GM21786 (cell line): Measurements from ENCODE around the gene MAP3K5.

Experiments used
- ATAC-seq: cut with Tn5 transposase; IDR thresholded peaks from one replicate; pipeline ENCODE4 v1.9.1; 2021; ENCODE audit not compliant: unreplicated experiment

MAP3K5 gene

GRCh38 chr6:136750696-136751521, 41.4 kb downstream of the MAP3K5 start:
- ATAC-seq: peak; percentile 21

GRCh38 chr6:136749359-136749997, 42.8 kb downstream of the MAP3K5 start:
- ATAC-seq: no peak

GRCh38 chr6:136747507-136747906, 44.8 kb downstream of the MAP3K5 start:
- no peak for ATAC-seq

- ATAC-seq: no peak
Observed at GRCh38 chr6:136745300-136745699, 47.0 kb downstream of the MAP3K5 start.

DNA sequence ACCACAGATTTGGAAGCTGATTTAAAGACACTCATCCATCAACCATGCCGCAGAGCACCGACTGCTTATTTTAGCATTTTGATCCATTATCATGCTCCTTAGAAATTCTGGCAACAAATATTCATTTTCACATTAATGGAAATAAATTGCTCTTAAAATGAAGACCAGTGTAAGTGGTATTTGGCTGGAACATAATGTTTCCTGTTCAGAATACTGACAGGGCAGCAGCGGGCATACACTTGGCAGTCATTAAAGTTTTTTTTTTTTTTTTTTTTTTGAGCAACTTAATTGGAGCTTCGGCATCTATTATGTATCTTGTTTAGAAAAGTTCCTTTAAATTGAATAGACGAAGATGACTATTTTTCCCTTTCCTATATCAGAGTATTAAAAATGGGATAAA, 47.4 kb downstream of the MAP3K5 start:
- no peak for ATAC-seq

- no peak for ATAC-seq
Observed at GRCh38 chr6:136742125-136742524, 50.2 kb downstream of the MAP3K5 start.

- ATAC-seq: no peak
Observed at GRCh38 chr6:136740050-136740974, 52.0 kb downstream of the MAP3K5 start.

DNA sequence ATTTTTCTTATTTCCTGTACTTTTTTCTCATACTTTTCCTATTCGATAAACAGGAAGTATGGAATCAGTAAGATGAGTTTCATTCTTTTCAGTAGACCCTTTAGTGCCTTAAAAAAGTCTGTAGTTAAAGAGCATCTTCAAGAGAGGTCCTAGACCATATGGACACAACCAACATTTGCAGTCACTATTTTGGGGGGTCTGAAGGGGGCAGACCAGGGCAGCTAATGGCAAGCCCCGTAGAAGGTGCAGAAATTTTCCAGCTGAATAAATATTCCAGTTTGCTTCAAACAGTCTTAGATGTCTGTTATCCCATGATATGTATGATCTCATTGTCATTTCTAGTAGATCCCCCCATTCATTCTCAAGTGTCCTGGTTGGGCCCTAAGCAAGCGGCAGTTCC, 52.8 kb downstream of the MAP3K5 start:
- no peak for ATAC-seq

DNA sequence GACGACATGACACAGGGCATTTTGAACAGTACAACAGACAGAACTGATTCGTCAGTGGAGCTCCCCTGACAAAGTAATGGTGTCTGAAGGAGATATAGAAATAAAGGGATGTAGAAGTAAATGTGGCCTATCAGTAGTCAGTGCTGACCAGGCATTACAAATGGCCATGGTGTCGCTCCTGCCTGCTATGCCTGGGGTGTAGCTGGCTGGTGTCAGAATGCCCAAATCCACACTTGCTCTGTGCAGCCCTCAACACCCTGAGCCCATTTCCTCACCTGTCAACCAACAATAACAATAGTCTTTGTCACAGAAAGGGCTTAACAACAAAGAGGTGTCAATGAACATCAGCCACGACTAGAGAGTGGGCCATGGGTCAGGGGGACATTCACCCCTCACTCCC, 53.2 kb downstream of the MAP3K5 start:
- no peak for ATAC-seq

DNA sequence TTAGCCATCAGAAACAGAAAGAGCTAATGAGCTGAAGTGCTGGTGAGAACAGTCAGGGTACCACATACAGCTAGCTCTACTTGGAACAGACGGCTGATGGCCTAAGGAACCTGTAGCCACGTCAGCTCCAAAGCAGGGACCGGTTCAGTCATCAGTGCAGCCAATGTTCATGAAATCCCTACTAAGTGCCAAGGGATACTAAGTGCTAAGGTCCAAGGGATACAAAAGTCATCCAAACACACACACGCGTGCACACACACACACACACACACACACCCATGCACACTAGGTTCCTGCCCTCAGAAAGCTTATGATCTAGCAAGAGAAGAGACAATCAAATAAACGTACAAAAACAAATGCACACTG, 53.6 kb downstream of the MAP3K5 start:
- ATAC-seq: no peak

DNA sequence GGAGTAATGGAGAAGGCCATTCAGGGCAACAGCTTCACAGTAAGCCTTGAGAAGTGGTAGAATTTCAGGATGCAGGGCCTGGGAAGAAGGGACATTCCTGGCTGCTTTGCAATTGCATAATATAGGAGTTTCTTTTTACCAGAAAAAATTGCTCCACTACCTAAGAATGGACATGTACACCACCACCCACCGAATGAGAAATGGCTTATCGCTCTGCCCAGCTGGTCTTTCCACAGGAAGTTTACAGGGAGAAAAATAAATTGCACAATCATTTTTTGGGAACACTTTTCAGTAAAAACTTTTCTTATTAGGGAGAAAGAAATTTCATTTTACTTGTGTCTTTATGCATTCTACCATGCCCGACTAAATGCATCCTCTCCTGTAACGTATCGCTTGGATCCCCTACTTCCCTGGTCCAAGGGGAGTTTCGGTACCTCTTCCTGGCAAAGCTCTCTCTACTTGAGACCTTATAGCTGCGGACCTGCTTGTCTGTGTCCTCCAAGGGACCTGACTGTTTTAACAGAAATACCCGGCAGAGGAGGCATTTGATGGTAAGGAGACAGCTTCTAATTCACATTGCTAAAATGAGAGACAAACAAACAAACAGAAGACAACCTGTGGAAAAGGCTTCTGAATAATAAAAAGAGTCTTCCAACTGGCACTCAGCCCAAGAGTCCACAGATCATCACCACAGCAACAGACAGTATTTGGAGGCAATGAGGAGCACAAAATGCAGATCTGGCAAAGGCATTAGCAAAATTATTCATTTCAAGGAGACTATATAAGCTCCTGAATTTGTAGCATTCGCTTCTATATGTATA, 54.2 kb downstream of the MAP3K5 start:
- ATAC-seq: no peak

DNA sequence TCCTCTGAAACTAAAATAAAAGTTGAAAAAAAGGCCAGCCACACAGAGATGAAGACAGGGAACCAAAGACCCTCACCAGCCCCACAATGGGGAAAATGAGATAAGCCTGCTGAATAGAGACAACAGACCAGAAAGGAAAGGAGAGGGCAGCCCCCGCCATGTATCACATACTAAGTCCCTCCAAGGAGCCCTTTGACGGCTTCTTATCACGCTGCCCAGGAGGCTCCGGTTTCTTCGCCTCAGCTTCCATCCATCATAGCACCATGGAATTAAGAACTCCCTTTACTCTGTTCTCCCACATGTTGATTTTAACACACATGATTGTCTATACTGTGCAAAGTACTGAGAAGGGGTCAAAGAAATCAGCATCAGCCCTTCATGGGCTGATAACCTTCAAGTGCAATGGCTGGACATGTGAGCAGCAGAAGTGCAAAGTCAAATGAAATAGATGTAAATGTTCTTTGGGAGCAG, 54.9 kb downstream of the MAP3K5 start:
- no peak for ATAC-seq

GRCh38 chr6:136736281-136736960, 55.9 kb downstream of the MAP3K5 start:
- no peak for ATAC-seq

DNA sequence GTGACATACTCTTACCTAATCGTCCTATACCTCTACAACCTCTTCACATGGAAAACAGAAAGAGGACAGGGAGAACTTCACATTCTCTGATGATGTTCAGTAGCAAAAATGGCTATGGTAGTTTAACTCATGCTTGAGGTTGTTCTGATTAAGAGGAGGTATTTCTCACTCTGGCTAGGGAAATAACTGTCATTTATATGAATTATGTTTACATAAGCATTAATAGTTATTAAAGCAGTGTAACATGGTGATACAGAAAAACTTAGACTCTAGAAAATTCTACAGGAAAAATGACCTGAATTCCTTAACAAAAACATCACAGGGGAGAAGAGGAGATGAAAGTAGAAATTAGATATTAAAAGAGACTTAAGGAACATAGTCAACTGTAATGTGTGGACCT, 57.3 kb downstream of the MAP3K5 start:
- ATAC-seq: no peak

- no peak for ATAC-seq
Observed at GRCh38 chr6:136732889-136733288, 59.4 kb downstream of the MAP3K5 start.

DNA sequence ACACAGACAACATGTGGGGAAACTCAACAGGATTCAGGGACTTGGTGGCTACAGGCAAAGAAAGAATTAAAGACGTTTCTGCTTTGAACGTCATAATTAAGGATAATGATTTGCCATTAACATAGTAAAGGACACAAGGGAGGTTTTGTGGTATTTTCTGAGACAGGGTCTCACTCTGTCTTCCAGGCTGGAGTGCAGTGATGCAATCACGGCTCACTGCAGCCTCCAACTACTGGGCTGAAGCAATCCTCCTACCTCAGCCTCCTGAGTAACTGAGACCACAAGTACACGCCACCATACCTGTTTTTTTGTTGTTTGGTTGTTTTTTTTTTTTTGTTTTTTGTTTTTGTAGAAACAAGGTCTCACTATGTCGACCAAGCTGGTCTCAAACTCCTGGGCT, 62.4 kb downstream of the MAP3K5 start:
- no peak for ATAC-seq

GRCh38 chr6:136728976-136729515, 63.2 kb downstream of the MAP3K5 start:
- ATAC-seq: no peak

- no peak for ATAC-seq
Observed at GRCh38 chr6:136728033-136728939, 64.0 kb downstream of the MAP3K5 start.
